WTC11 (cell line): ENCODE measurements around the gene RTP2.

Experiments
- SP1 ChIP-seq: sonication (generic); formaldehyde crosslinking; conservative IDR thresholded peaks from 2 replicates; pipeline ENCODE4 v1.8.1; 2022; ENCODE audit warnings: missing genetic modification reagents
- ZNF219 ChIP-seq: sonication (generic); formaldehyde crosslinking; IDR thresholded peaks from 2 replicates; pipeline ENCODE4 v1.8.0; 2023; ENCODE audit warnings: missing genetic modification reagents, mild to moderate bottlenecking, borderline replicate concordance
- ZNF423 ChIP-seq: fragments of 250-450 bp; sonication (Bioruptor Pico); IDR thresholded peaks from 2 replicates; pipeline ENCODE4 v2.1.2; 2022; ENCODE audit warnings: mild to moderate bottlenecking, moderate library complexity
- TF ChIP-seq, protein P1 (sequence below): fragments of 200-600 bp; IDR thresholded peaks from 2 replicates; pipeline ENCODE4 v1.8.0; 2022; ENCODE audit warnings: antibody characterized with exemption
- TF ChIP-seq, protein P2 (sequence below): sonication (generic); formaldehyde crosslinking; IDR thresholded peaks from 2 replicates; pipeline ENCODE4 v1.8.0; 2022; ENCODE audit warnings: mild to moderate bottlenecking, missing genetic modification reagents

DNA sequence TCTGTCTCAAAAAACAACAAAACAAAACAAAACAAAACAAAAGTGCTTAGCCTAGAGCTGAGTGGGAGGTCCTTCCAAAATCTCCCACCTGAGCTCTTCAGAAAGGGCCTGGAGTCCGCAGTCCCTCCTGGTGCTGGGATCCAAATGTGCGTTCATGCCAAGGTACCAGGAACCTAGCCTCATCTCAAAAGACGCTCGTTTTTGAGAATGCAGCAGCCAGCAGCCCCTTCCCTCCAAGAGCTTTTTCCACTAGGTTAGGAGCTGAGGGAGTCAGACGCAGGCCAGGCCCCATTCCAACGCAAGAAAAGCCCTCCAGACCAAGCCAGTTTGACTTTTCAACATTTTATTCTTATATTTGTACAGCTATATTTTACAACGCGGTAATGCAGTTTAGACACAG is 18.7 kb upstream of the RTP2 start:
- TF ChIP-seq, protein P1, sequence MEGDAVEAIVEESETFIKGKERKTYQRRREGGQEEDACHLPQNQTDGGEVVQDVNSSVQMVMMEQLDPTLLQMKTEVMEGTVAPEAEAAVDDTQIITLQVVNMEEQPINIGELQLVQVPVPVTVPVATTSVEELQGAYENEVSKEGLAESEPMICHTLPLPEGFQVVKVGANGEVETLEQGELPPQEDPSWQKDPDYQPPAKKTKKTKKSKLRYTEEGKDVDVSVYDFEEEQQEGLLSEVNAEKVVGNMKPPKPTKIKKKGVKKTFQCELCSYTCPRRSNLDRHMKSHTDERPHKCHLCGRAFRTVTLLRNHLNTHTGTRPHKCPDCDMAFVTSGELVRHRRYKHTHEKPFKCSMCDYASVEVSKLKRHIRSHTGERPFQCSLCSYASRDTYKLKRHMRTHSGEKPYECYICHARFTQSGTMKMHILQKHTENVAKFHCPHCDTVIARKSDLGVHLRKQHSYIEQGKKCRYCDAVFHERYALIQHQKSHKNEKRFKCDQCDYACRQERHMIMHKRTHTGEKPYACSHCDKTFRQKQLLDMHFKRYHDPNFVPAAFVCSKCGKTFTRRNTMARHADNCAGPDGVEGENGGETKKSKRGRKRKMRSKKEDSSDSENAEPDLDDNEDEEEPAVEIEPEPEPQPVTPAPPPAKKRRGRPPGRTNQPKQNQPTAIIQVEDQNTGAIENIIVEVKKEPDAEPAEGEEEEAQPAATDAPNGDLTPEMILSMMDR, result no peak
- no peak for TF ChIP-seq ZNF423 (CRISPR knock-in tag)
- TF ChIP-seq ZNF219 (CRISPR knock-in tag), result no peak
- TF ChIP-seq, protein P2, sequence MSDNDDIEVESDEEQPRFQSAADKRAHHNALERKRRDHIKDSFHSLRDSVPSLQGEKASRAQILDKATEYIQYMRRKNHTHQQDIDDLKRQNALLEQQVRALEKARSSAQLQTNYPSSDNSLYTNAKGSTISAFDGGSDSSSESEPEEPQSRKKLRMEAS (CRISPR knock-in tag), result no peak
- no peak for TF ChIP-seq SP1 (CRISPR knock-in tag)
